Activated T-helper 17 cell treated with anti-CD3 and anti-CD28 coated beads, Interleukin-2, amount 50 U/mL, for 72 hours (primary cell): ENCODE data around the gene TACC3. TPM values are rescaled to one million over a fixed set of nuclear protein-coding genes. Genes with fewer than 3 reads are reported as not detected.

ENCODE experiments used
- ATAC-seq: fragments of 150-1000 bp; cut with Tn5 transposase; replicated peaks from 2 replicates; pipeline ENCODE4 v1.10.0; 2021; ENCODE audit warnings: mild to moderate bottlenecking, moderate library complexity
- H3K27ac Mint-ChIP-seq: one replicate; pipeline ENCODE4 v1.8.0; 2022; ENCODE audit warnings: mixed read lengths
- H3K27me3 Mint-ChIP-seq: one replicate; pipeline ENCODE4 v1.8.0; 2022; ENCODE audit warnings: mixed read lengths
- H3K36me3 Mint-ChIP-seq: one replicate; pipeline ENCODE4 v1.8.0; 2022; ENCODE audit warnings: low read depth, mild to moderate bottlenecking, mixed read lengths
- H3K4me1 Mint-ChIP-seq: one replicate; pipeline ENCODE4 v1.8.0; 2022; ENCODE audit warnings: mixed read lengths
- H3K4me3 Mint-ChIP-seq: one replicate; pipeline ENCODE4 v1.8.0; 2022; ENCODE audit warnings: mild to moderate bottlenecking, mixed read lengths
- H3K9me3 Mint-ChIP-seq: one replicate; pipeline ENCODE4 v1.8.0; 2022; ENCODE audit warnings: mixed read lengths
- total RNA-seq, 2 donors: library from RNA; stranded (reverse); gene quantifications; one replicate each; pipeline ENCODE4 v1.2.3, GENCODE V29; 2022

The TACC3 gene
- total RNA-seq, 2 donors from 2014 or later = 151 to 204 TPM

GRCh38 chr4:1771555-1772305 lies 50.4 kb downstream of the TACC3 start:
- Mint-ChIP-seq H3K4me1 (no peaks in the 10 kb centered on the region), H3K9me3 (no peaks in the 10 kb centered on the region), H3K27me3 (no peaks in the 10 kb centered on the region), H3K4me3 (no peak overlapping the region), H3K36me3 (no peaks in the 10 kb centered on the region), H3K27ac (no peak overlapping the region)
- no peak for ATAC-seq

DNA sequence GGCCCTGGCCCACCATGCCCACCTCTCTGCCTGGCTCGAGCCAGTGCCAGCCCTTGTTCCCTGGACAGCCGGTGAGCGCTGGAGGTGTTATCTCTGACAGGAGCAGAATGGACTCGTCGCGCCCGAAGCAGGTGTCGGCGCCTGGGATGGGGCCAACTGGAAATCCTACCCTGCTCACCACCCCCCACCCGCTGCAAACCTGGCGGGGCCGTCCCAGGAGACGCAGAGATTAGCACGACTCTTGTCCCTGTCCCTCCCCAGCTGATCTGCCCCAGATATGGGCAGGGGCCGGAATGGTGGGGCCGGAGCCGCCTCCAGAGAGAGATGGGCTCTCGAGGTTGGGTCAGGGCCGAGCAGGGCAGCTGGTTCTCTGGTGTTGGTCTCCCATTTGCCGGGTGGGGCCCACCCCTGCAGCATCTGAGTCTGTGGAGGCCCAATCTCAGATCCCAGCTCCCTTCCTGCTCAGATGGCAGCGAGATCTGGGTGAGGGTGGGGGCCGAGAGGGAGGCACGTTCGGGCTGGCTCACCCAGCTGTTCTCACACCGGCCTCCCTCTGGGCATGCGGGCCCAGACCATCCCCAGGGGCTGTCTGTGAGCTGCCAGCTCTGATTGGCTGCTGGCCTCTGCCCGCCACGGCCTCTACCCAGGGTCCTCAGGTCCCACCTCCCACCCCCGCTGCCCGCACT lies 51.7 kb downstream of the TACC3 start:
- no peak for ATAC-seq
- Mint-ChIP-seq H3K27ac (no peak overlapping the region), H3K4me3 (no peak overlapping the region), H3K4me1 (no peaks in the 10 kb centered on the region), H3K27me3 (no peaks in the 10 kb centered on the region), H3K9me3 (no peaks in the 10 kb centered on the region), H3K36me3 (no peaks in the 10 kb centered on the region)

DNA sequence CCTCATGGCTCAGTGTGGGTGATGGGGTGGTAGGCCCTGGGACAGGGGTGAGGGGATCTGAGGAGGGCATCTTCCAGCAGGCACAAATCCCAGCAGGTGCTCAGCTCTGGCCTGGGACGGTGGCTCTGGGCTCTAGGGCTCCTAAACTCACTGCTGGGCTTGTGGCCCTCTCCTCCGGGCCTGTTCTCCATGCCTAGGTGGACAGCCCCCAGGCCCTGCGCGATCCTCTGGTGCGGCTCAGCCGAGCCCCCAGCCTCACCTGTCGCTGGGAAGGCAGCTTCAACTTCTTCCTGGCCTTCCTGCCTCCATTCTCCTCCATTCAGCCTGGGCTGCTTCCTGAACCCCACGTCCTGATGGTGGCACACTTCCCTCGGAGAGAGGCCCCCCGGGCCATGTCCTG lies 52.4 kb downstream of the TACC3 start:
- no peak for ATAC-seq
- Mint-ChIP-seq H3K36me3 (no peaks in the 10 kb centered on the region), H3K27ac (no peak overlapping the region), H3K4me3 (no peak overlapping the region), H3K4me1 (no peaks in the 10 kb centered on the region), H3K27me3 (no peaks in the 10 kb centered on the region), H3K9me3 (no peaks in the 10 kb centered on the region)

DNA sequence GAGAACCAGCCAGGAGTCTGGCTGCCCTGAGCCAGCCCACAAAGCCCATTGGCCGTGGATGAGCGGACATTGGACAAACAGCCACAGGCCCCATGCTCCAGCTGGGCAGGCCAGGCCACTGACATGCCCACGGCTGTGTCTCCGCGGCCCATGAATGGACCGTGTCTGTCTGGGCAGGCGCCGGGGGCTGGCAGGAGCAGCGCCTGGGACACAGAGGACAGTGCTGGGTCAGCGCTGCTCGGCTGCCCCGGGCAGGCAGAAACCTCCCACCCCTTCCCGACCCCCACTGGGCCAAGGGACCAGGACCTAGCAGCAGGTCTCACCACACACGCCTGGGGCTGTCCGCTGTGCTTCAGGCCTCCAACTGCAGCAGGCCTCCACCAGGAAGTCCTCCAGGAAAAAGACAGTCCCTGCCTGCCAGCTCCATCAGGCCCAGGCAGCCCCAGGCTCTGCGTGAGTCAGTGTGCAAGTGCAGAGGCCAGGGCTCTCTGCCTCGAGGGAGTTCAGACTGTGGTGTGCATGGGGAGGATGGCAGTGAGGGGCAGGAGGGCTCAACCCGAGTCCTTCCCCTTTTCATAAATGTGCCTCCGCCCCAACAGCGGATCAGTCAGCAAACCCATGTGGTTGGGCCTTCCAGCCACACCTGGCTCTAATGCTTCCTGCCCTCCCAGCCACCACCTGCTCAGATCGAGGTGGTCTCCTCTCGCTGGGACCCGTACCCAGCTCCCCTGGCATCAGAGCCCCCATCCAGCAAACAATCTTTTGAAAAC lies 54.6 kb downstream of the TACC3 start:
- H3K27ac Mint-ChIP-seq = no peak overlapping the region
- H3K4me1 Mint-ChIP-seq = no peaks in the 10 kb centered on the region
- H3K9me3 Mint-ChIP-seq = no peaks in the 10 kb centered on the region
- H3K36me3 Mint-ChIP-seq = no peaks in the 10 kb centered on the region
- no peak for ATAC-seq
- no peaks in the 10 kb centered on the region for H3K27me3 Mint-ChIP-seq
- H3K4me3 Mint-ChIP-seq = no peak overlapping the region

DNA sequence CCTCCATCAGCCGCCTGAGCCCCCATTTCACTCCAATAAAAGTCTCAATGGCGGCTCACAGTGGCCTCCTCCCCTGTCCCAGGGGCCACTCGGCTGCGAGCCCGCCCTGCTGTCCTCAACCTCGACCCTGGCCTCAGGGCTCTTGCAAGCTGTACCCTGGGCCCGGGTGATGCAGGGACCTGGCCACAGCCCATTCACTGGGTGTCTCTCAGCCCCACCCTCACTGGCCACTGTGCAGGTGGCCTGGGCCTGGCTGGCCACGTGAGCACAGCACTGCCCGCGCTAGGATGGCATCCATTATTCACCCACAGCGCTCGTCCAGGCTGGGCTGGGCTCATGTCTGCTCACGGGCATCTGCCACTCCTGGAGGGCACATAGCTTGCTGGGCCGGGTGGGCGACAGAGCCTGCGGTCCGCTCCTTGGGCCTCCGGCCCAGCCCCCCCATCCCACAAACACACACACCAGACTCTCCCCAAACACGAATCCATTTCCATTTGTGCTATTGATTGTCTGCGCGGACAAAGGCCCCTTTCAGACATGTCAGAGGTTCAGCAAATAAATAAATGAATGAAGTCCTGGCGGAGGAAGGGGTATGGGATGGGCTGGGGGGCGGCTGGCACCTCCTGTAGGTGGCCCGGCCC lies 55.3 kb downstream of the TACC3 start:
- Mint-ChIP-seq H3K36me3 (no peaks in the 10 kb centered on the region), H3K4me3 (no peak overlapping the region), H3K4me1 (no peaks in the 10 kb centered on the region), H3K27ac (no peak overlapping the region), H3K9me3 (no peaks in the 10 kb centered on the region), H3K27me3 (no peaks in the 10 kb centered on the region)
- no peak for ATAC-seq

DNA sequence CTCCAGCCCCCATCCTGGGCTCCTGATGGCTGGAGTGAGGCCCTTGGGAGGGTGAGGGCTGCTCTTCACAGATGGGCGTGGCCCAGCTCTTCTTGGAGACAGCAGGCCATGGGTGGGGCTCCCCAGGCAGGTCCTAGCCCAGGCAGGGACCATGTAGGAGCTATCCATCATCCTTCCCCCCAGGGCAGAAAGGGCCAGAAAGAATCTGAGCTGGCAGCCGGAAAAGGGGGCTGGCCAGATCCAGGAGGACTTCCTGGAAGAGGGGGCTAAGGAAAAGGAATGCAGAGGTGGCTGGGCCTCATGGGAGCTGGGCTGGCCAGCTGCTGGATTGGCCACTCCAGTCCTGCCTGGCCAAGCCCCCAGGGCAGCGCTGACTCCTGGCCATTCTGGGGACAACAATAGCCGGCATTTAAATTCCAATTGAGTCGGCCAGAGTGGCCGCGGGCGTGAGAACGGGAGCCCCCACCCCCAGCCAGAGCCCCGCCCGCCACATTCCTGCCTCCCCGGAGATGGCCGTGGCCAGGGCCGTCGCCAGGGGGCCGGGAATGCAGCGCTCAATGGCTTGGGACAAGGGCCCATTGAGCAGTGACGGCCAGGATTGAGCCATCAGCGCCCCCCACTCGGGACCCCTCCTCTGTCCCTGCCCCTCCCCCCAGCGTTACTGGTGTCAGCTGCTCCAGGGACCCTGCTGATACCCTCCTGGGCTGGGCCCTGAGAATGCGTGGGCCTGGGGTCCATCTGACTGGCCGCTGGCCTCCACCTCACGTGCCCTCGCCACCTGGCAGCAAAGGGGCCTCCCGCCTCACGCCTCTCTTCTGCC lies 56.7 kb downstream of the TACC3 start:
- H3K9me3 Mint-ChIP-seq = no peaks in the 10 kb centered on the region
- H3K4me3 Mint-ChIP-seq = no peak overlapping the region
- ATAC-seq = no peak
- H3K4me1 Mint-ChIP-seq = no peaks in the 10 kb centered on the region
- no peaks in the 10 kb centered on the region for H3K36me3 Mint-ChIP-seq
- H3K27me3 Mint-ChIP-seq = no peaks in the 10 kb centered on the region
- no peak overlapping the region for H3K27ac Mint-ChIP-seq

DNA sequence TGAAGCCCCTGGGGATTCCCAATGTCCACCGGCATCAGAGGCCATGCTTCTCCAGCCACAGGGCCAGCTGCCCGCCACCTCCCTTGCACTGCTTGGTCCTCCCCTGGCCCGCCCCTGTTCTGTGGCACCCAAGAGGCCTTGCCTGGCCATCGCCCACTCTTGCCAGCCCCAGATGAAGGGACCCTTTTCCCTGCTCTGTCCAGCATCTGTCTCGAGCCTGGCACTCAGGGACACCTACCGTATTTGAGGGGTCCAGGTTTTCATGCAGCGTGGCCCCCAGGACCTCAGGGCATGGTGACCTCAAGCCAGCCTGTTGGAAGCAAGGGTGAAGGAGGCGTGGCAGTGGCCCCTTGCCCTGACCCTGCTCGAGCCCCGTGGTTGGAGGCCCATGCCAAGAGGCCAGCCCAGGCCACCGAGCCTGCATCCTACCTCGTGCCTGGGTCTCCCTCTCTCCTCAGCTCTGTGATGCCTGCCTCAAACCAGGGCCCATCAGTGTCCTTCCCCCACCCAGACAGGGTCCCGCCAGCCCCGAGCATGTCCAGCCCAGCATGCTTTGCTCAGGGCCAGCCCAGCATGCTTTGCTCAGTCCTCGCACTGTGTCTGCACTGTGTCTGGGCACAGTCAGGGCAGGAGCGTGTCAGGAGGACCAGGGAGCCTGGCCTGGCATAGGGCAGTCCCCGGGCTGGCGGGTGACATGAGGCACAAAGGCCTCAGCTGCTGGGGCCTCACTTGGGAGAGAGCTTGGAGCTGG lies 57.5 kb downstream of the TACC3 start:
- no peaks in the 10 kb centered on the region for H3K36me3 Mint-ChIP-seq
- H3K27me3 Mint-ChIP-seq = no peaks in the 10 kb centered on the region
- H3K4me3 Mint-ChIP-seq = no peak overlapping the region
- no peaks in the 10 kb centered on the region for H3K9me3 Mint-ChIP-seq
- H3K4me1 Mint-ChIP-seq = no peaks in the 10 kb centered on the region
- no peak for ATAC-seq
- H3K27ac Mint-ChIP-seq = no peak overlapping the region

GRCh38 chr4:1779588-1780382 lies 58.5 kb downstream of the TACC3 start:
- Mint-ChIP-seq H3K27me3 (no peaks in the 10 kb centered on the region), H3K27ac (no peak overlapping the region), H3K4me1 (no peaks in the 10 kb centered on the region), H3K36me3 (no peaks in the 10 kb centered on the region), H3K9me3 (no peaks in the 10 kb centered on the region), H3K4me3 (no peak overlapping the region)
- no peak for ATAC-seq

GRCh38 chr4:1780435-1780834 lies 59.1 kb downstream of the TACC3 start:
- Mint-ChIP-seq H3K9me3 (no peaks in the 10 kb centered on the region), H3K27me3 (no peaks in the 10 kb centered on the region), H3K36me3 (no peaks in the 10 kb centered on the region), H3K4me3 (no peak overlapping the region), H3K4me1 (no peaks in the 10 kb centered on the region), H3K27ac (no peak overlapping the region)
- no peak for ATAC-seq

DNA sequence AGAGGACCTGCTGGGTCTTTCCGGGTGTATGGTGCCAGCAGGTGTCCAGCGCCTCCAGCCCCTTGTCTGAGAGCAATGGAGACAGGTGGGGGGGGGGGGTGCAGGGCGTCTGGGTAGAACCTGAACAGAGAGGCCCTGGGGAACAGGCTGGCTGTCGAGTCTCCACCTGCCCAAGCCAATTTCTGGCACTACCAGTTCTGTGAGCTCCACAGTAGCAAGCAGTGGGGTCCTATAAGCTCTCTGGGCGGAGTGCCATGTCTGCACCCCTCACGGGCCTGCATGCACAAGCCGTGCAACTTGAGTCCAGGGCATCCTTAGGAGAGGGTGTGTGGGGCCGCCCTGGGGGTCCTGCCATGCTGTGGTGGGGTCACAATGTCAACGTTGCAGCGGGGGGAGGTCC lies 61.7 kb downstream of the TACC3 start:
- Mint-ChIP-seq H3K9me3 (no peaks in the 10 kb centered on the region), H3K27me3 (no peaks in the 10 kb centered on the region), H3K36me3 (no peaks in the 10 kb centered on the region), H3K4me1 (no peaks in the 10 kb centered on the region), H3K27ac (no peak overlapping the region), H3K4me3 (no peak overlapping the region)
- ATAC-seq = no peak

DNA sequence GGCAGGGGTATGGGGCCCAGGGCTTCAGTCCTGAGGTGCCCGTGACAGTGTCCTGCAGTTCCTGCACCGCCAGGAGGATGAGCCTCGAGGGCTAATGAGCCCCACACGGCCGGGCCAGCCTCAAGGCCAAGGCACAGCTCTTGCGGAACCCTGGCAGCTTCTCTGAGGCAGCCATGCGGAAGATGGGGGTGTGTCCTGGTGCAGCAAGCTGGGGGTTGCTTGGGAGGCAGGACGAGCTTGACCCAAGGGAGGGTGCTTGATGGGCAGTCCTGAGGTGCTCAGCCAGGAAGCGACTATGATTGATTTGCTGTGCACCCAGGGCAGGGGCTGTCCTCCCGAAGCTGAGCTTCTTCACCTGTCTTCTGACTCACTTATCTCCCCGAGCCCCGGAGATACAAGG lies 62.6 kb downstream of the TACC3 start:
- H3K27me3 Mint-ChIP-seq = no peaks in the 10 kb centered on the region
- H3K27ac Mint-ChIP-seq = no peak overlapping the region
- no peaks in the 10 kb centered on the region for H3K4me1 Mint-ChIP-seq
- H3K36me3 Mint-ChIP-seq = no peaks in the 10 kb centered on the region
- no peaks in the 10 kb centered on the region for H3K9me3 Mint-ChIP-seq
- no peak for ATAC-seq
- H3K4me3 Mint-ChIP-seq = no peak overlapping the region

- no peaks in the 10 kb centered on the region for H3K9me3 Mint-ChIP-seq
- no peaks in the 10 kb centered on the region for H3K4me1 Mint-ChIP-seq
- no peak for ATAC-seq
- no peak overlapping the region for H3K4me3 Mint-ChIP-seq
- no peak overlapping the region for H3K27ac Mint-ChIP-seq
- H3K27me3 Mint-ChIP-seq = no peaks in the 10 kb centered on the region
- H3K36me3 Mint-ChIP-seq = no peaks in the 10 kb centered on the region
Observed at GRCh38 chr4:1784395-1784788, 63.1 kb downstream of the TACC3 start.
